SK-N-SH (cell line): ENCODE measurements around the gene FYTTD1. TPM values are rescaled to one million over a fixed set of nuclear protein-coding genes. Genes with fewer than 3 reads are reported as not detected.

ENCODE experiments used
- CTCF ChIA-PET: fragments of 300-600, 350-600 bp; formaldehyde crosslinking; extraction: SDS; loops from one replicate; lab custom pipeline; 2021; lab: Yijun Ruan, JAX
- POLR2A ChIA-PET: fragments of 350-600 bp; sonication (Branson Sonifier 250); formaldehyde crosslinking; extraction: SDS; loops from one replicate; lab custom pipeline; 2020; ENCODE audit warnings: antibody characterized with exemption, inconsistent platforms; lab: Yijun Ruan, JAX
- DNase-seq: peaks from one replicate; pipeline ENCODE4 v3.0.0; 2012
- H2AFZ ChIP-seq: fragments of 200-600 bp; sonication (generic); 2 replicates; pipeline ENCODE4 v1.8.1; 2016; ENCODE audit warnings: antibody characterized with exemption, mild to moderate bottlenecking, low read depth
- H3F3A ChIP-seq: fragments of 200-600 bp; sonication (generic); replicated peaks from 2 replicates; pipeline ENCODE3; 2016; ENCODE audit warnings: antibody characterized with exemption, mild to moderate bottlenecking; ENCODE audit not compliant: insufficient read depth
- H3K27ac ChIP-seq, 2 experiments: fragments of 200-500 bp in 1 of 2; fragments of 200-600 bp in 1 of 2; sonication (Bioruptor generic) in 1 of 2; sonication (generic), shearing (Covaris generic) in 1 of 2; 2 replicates each; pipeline versions ENCODE4 v1.5.1 to v1.6.1; 2014 to 2016; ENCODE audit warnings: low read depth in 2 of 2, inconsistent platforms in 1 of 2, low read length in 1 of 2, mild to moderate bottlenecking in 1 of 2, mixed read lengths in 1 of 2
- H3K27me3 ChIP-seq: fragments of 200-600 bp; sonication (generic), shearing (Covaris generic); 2 replicates; pipeline ENCODE4 v1.6.1; 2016; ENCODE audit warnings: mixed run types; ENCODE audit not compliant: insufficient read depth
- H3K36me3 ChIP-seq, 2 experiments: fragments of 200-500 bp in 1 of 2; fragments of 200-600 bp in 1 of 2; sonication (Bioruptor generic) in 1 of 2; sonication (generic) in 1 of 2; replicated peaks in 1 of 2; 2 replicates each; pipeline versions ENCODE3 to v1.5.1; 2014 to 2016; ENCODE audit warnings: low read length in 1 of 2, mild to moderate bottlenecking in 1 of 2; ENCODE audit not compliant: insufficient read depth in 2 of 2, control insufficient read depth in 1 of 2
- H3K4me1 ChIP-seq, 2 experiments: fragments of 200-500 bp in 1 of 2; fragments of 200-600 bp in 1 of 2; sonication (Bioruptor generic) in 1 of 2; sonication (generic), shearing (Covaris generic) in 1 of 2; 2 replicates each; pipeline versions ENCODE4 v1.5.1 to v1.6.1; 2014 to 2016; ENCODE audit warnings: low read depth in 1 of 2, low read length in 1 of 2, mixed run types in 1 of 2; ENCODE audit not compliant: insufficient read depth in 2 of 2, control insufficient read depth in 1 of 2
- H3K4me2 ChIP-seq: fragments of 200-600 bp; sonication (generic), shearing (Covaris generic); 2 replicates; pipeline ENCODE4 v1.6.1; 2017; ENCODE audit warnings: mixed run types
- H3K4me3 ChIP-seq, 2 experiments: fragments of 200-500 bp in 1 of 2; fragments of 200-600 bp in 1 of 2; sonication (Bioruptor generic) in 1 of 2; sonication (generic), shearing (Covaris generic) in 1 of 2; 2 replicates each; pipeline versions ENCODE4 v1.5.1 to v1.8.1; 2014 to 2016; ENCODE audit warnings: low read depth in 2 of 2, inconsistent platforms in 1 of 2, low read length in 1 of 2, mild to moderate bottlenecking in 1 of 2, mixed read lengths in 1 of 2, moderate library complexity in 1 of 2
- H3K79me2 ChIP-seq: fragments of 200-600 bp; sonication (generic); 2 replicates; pipeline ENCODE4 v1.8.1; 2017; ENCODE audit warnings: mild to moderate bottlenecking; ENCODE audit not compliant: insufficient read depth
- H3K9ac ChIP-seq: fragments of 200-600 bp; sonication (generic); 2 replicates; pipeline ENCODE4 v1.6.1; 2017; ENCODE audit warnings: mixed run types
- H3K9me2 ChIP-seq: fragments of 200-600 bp; sonication (generic); 2 replicates; pipeline ENCODE4 v1.6.1; 2017; ENCODE audit warnings: mixed run types
- H3K9me3 ChIP-seq: fragments of 200-600 bp; sonication (generic); 2 replicates; pipeline ENCODE4 v1.6.1; 2017; ENCODE audit warnings: mixed run types, mild to moderate bottlenecking, moderate library complexity
- H4K20me1 ChIP-seq: fragments of 200-600 bp; sonication (generic); 2 replicates; pipeline ENCODE4 v1.6.1; 2017; ENCODE audit warnings: mild to moderate bottlenecking, mixed run types; ENCODE audit not compliant: insufficient read depth
- CTCF ChIP-seq: fragments of 200-600 bp; sonication (generic); IDR thresholded peaks from 2 replicates; pipeline ENCODE4 v1.6.1; 2017; ENCODE audit warnings: antibody characterized with exemption, mild to moderate bottlenecking, moderate library complexity
- EP300 ChIP-seq, 2 experiments: IDR thresholded peaks; 2 replicates each; pipeline versions ENCODE4 v1.4.0 to v1.6.1; 2012; ENCODE audit warnings: borderline replicate concordance in 1 of 2, low read depth in 1 of 2, low read length in 1 of 2
- IRF3 ChIP-seq: fragments of 150-350 bp; IDR thresholded peaks from 2 replicates; pipeline ENCODE4 v1.6.1; 2016; ENCODE audit warnings: mild to moderate bottlenecking, low read depth, low read length
- JUND ChIP-seq: IDR thresholded peaks from 2 replicates; pipeline ENCODE4 v1.4.0; 2012
- MEF2A ChIP-seq: IDR thresholded peaks from 2 replicates; pipeline ENCODE4 v1.4.0; 2012; ENCODE audit warnings: low read depth, borderline replicate concordance
- POLR2AphosphoS5 ChIP-seq: IDR thresholded peaks from 2 replicates; pipeline ENCODE4 v1.6.1; 2012; ENCODE audit warnings: low read depth, low read length
- REST ChIP-seq: IDR thresholded peaks from 2 replicates; pipeline ENCODE4 v1.6.1; 2012; ENCODE audit warnings: mild to moderate bottlenecking, low read depth, low read length, moderate library complexity
- TAF1 ChIP-seq: IDR thresholded peaks from 2 replicates; pipeline ENCODE4 v1.6.1; 2012; ENCODE audit warnings: low read depth, mild to moderate bottlenecking, low read length, moderate library complexity, borderline replicate concordance
- TCF12 ChIP-seq: IDR thresholded peaks from 2 replicates; pipeline ENCODE4 v1.4.0; 2012
- USF1 ChIP-seq: IDR thresholded peaks from 2 replicates; pipeline ENCODE4 v1.4.0; 2012; ENCODE audit warnings: low read depth, borderline replicate concordance
- YY1 ChIP-seq: IDR thresholded peaks from 2 replicates; pipeline ENCODE4 v1.4.0; 2012; ENCODE audit warnings: low read depth, mild to moderate bottlenecking
- ZBTB33 ChIP-seq: IDR thresholded peaks from 2 replicates; pipeline ENCODE4 v1.4.0; 2012; ENCODE audit warnings: low read depth, borderline replicate concordance
- WGBS: methylation state at CpG from one replicate; pipeline ENCODE4 v1.1.6; 2017; ENCODE audit warnings: low lambda C conversion rate; 5-methylcytosine and 5-hydroxymethylcytosine counted together
- polyA plus RNA-seq, 3 experiments: library from polyadenylated mRNA; depleted of rRNA; stranded (reverse); fragments of >200 nt; gene quantifications; 2 replicates each; pipeline ENCODE4 v1.2.3, GENCODE V29; 2012

Gene FYTTD1
- polyA plus RNA-seq, 1 of the 3 experiments (the other 2 are of a cell fraction), result 14.7 TPM

GRCh38 chr3:197711973-197712707 is 37.5 kb upstream of the FYTTD1 start (continued):
- TF ChIP-seq IRF3, result no peak
- TF ChIP-seq TCF12, result peak; percentile 58
- TF ChIP-seq YY1, result no peak

- no peaks in the 10 kb centered on the region for H3K9me3 ChIP-seq
- H3K27ac ChIP-seq, result peak overlapping the region; percentile 36 to 98
- peaks cover 6 to 18% of the 10 kb centered on the region in 2 experiments; a peak in 3 of 4 replicates for H3K4me1 ChIP-seq
- TF ChIP-seq MEF2A, result no peak
- no peak for TF ChIP-seq CTCF
- TF ChIP-seq JUND, result no peak
- TF ChIP-seq TAF1, result no peak
- TF ChIP-seq POLR2AphosphoS5, result no peak
- H3K36me3 ChIP-seq, result peaks cover 0 to 4% of the 10 kb centered on the region in 2 experiments
- H3K27me3 ChIP-seq, result no peaks in the 10 kb centered on the region
- H3K79me2 ChIP-seq, result peaks cover 48% of the 10 kb centered on the region; the same call in 1 of the 2 replicates
- H3K9me2 ChIP-seq, result no peaks in the 10 kb centered on the region
- 76% methylated on average over 4 of the region's 4 CpGs for WGBS
- ChIA-PET CTCF (interaction anchor here (0.6 to 2.0 kb wide), 2 partner anchors 115 to 229 kb away, joined by 3 to 7 read pairs; no protein-coding TSS in a partner anchor), POLR2A (no interaction called here)
- no peak overlapping the region for H2AFZ ChIP-seq
- DNase-seq, result no peak
- no peak overlapping the region for H3K4me3 ChIP-seq
- H4K20me1 ChIP-seq, result no peaks in the 10 kb centered on the region
- peaks cover 28% of the 10 kb centered on the region for H3F3A ChIP-seq
- peak overlapping the region; percentile 69 for H3K4me2 ChIP-seq
- H3K9ac ChIP-seq, result peak overlapping the region; percentile 80; the same call in 1 of the 2 replicates
These were observed 36.2 kb upstream of the FYTTD1 start for GRCh38 chr3:197713477-197713822.

GRCh38 chr3:197714251-197714650 is 35.4 kb upstream of the FYTTD1 start:
- POLR2A ChIA-PET, result no interaction called here
- Histone ChIP-seq H3K27me3 (no peaks in the 10 kb centered on the region), H3K27ac (peak overlapping the region in 1 of 2 experiments; percentile 98; a peak in 2 of 4 replicates), H3K9ac (no peak overlapping the region), H3K4me2 (no peak overlapping the region), H3K4me1 (peaks cover 6 to 24% of the 10 kb centered on the region in 2 experiments; a peak in 3 of 4 replicates), H2AFZ (no peak overlapping the region), H3K79me2 (peaks cover 50% of the 10 kb centered on the region; the same call in 1 of the 2 replicates), H3K9me2 (no peaks in the 10 kb centered on the region), H3F3A (peaks cover 28% of the 10 kb centered on the region), H3K36me3 (no peaks in the 10 kb centered on the region), H3K4me3 (no peak overlapping the region), H3K9me3 (no peaks in the 10 kb centered on the region), H4K20me1 (no peaks in the 10 kb centered on the region)
- WGBS, result 93% methylated on average over 4 of the region's 4 CpGs
- no peak for DNase-seq
- CTCF ChIA-PET, result interaction anchor here (0.9 to 2.0 kb wide), 3 partner anchors 10 to 115 kb away, joined by 3 to 7 read pairs (median 3); no protein-coding TSS in a partner anchor
- TF ChIP-seq REST (no peak), IRF3 (no peak), EP300 (IDR thresholded peaks at IDR 0.05; ENCODE audit: borderline replicate concordance in 1 of 2, low read depth in 1 of 2, low read length in 1 of 2) (no peak), USF1 (no peak), ZBTB33 (no peak)
